ENCODE data around the gene CLASRP. TPM values are rescaled to one million over a fixed set of nuclear protein-coding genes. Genes with fewer than 3 reads are reported as not detected.
A peak's percentile ranks its signal among the peaks of the same experiment; 100 is the strongest.
"Not testable (repeated sequence)": the region's sequence is repeated elsewhere in the genome, so short reads cannot be mapped to it uniquely, and the experiment has no call there.

CLASRP gene
- 100 to 1,000 TPM in 1 of 2 donors, 10 to 100 TPM in 1; 42.6 to 132 TPM for polyA plus RNA-seq

- 1 to 2% methylated on average over 59 to 62 of the region's 62 CpGs for WGBS, 2 donors
- Histone ChIP-seq H3K27me3 (ENCODE audit: control insufficient read depth in 1 of 2, insufficient read depth in 2 of 2, low read length in 2 of 2) (no peaks in the 10 kb centered on the region), H3K4me1 (ENCODE audit: control insufficient read depth in 2 of 2, insufficient read depth in 2 of 2, low read length in 1 of 2) (peaks cover 9 to 13% of the 10 kb centered on the region in 2 donors), H3K27ac (ENCODE audit: low read depth in 2 of 2, low read length in 1 of 2) (peak within 1 kb of the TSS; percentile 98 to 99), H3K4me3 (ENCODE audit: low read depth in 1 of 2, low read length in 2 of 2) (peak within 1 kb of the TSS; percentile 76 to 89), H3K9me3 (ENCODE audit: control insufficient read depth in 2 of 2, insufficient read depth in 1 of 2, low read depth in 1 of 2, low read length in 1 of 2) (no peaks in the 10 kb centered on the region), H3K36me3 (ENCODE audit: control insufficient read depth in 2 of 2, insufficient read depth in 2 of 2, low read length in 1 of 2) (peaks cover 3 to 20% of the 10 kb centered on the region in 2 donors)
Measured at GRCh38 chr19:45038931-45039893, at the start of gene CLASRP. CLASRP (plus strand) TSS chr19:45039045; CDS start chr19:45040213, 1,168 bp downstream.

- Histone ChIP-seq H3K27me3 (ENCODE audit: control insufficient read depth in 1 of 2, insufficient read depth in 2 of 2, low read length in 2 of 2) (no peaks in the 10 kb centered on the region), H3K9me3 (ENCODE audit: control insufficient read depth in 2 of 2, insufficient read depth in 1 of 2, low read depth in 1 of 2, low read length in 1 of 2) (no peaks in the 10 kb centered on the region), H3K4me1 (ENCODE audit: control insufficient read depth in 2 of 2, insufficient read depth in 2 of 2, low read length in 1 of 2) (no peaks in the 10 kb centered on the region), H3K36me3 (ENCODE audit: control insufficient read depth in 2 of 2, insufficient read depth in 2 of 2, low read length in 1 of 2) (peaks cover 24 to 62% of the 10 kb centered on the region in 2 donors), H3K4me3 (ENCODE audit: low read depth in 1 of 2, low read length in 2 of 2) (no peak overlapping the region), H3K27ac (ENCODE audit: low read depth in 2 of 2, low read length in 1 of 2) (no peak overlapping the region)
- WGBS, 2 donors, result 83 to 86% methylated on average over 14 of the region's 14 CpGs
Measured at GRCh38 chr19:44990459-44990858, 48.4 kb upstream of the CLASRP start.

- 81 to 86% methylated on average over 12 of the region's 12 CpGs for WGBS, 2 donors
- H3K27me3 ChIP-seq (ENCODE audit: control insufficient read depth in 1 of 2, insufficient read depth in 2 of 2, low read length in 2 of 2), result no peaks in the 10 kb centered on the region
- no peaks in the 10 kb centered on the region for H3K4me1 ChIP-seq (ENCODE audit: control insufficient read depth in 2 of 2, insufficient read depth in 2 of 2, low read length in 1 of 2)
- H3K36me3 ChIP-seq (ENCODE audit: control insufficient read depth in 2 of 2, insufficient read depth in 2 of 2, low read length in 1 of 2), result peaks cover 24 to 60% of the 10 kb centered on the region in 2 donors
- no peaks in the 10 kb centered on the region for H3K9me3 ChIP-seq (ENCODE audit: control insufficient read depth in 2 of 2, insufficient read depth in 1 of 2, low read depth in 1 of 2, low read length in 1 of 2)
- no peak overlapping the region for H3K4me3 ChIP-seq (ENCODE audit: low read depth in 1 of 2, low read length in 2 of 2)
- no peak overlapping the region for H3K27ac ChIP-seq (ENCODE audit: low read depth in 2 of 2, low read length in 1 of 2)
Measured at GRCh38 chr19:44990966-44991365, 47.9 kb upstream of the CLASRP start.

GRCh38 chr19:44992336-44993163 is 46.3 kb upstream of the CLASRP start:
- H3K27me3 ChIP-seq (ENCODE audit: control insufficient read depth in 1 of 2, insufficient read depth in 2 of 2, low read length in 2 of 2), result no peaks in the 10 kb centered on the region
- WGBS, 2 donors, result 90% methylated on average over 41 to 44 of the region's 44 CpGs
- H3K27ac ChIP-seq (ENCODE audit: low read depth in 2 of 2, low read length in 1 of 2), result no peak overlapping the region
- peaks cover 19 to 49% of the 10 kb centered on the region in 2 donors for H3K36me3 ChIP-seq (ENCODE audit: control insufficient read depth in 2 of 2, insufficient read depth in 2 of 2, low read length in 1 of 2)
- no peaks in the 10 kb centered on the region for H3K4me1 ChIP-seq (ENCODE audit: control insufficient read depth in 2 of 2, insufficient read depth in 2 of 2, low read length in 1 of 2)
- no peak overlapping the region for H3K4me3 ChIP-seq (ENCODE audit: low read depth in 1 of 2, low read length in 2 of 2)
- no peaks in the 10 kb centered on the region for H3K9me3 ChIP-seq (ENCODE audit: control insufficient read depth in 2 of 2, insufficient read depth in 1 of 2, low read depth in 1 of 2, low read length in 1 of 2)

GRCh38 chr19:44993526-44993925 is 45.3 kb upstream of the CLASRP start:
- H3K9me3 ChIP-seq (ENCODE audit: control insufficient read depth in 2 of 2, insufficient read depth in 1 of 2, low read depth in 1 of 2, low read length in 1 of 2), result no peaks in the 10 kb centered on the region
- no peak overlapping the region for H3K27ac ChIP-seq (ENCODE audit: low read depth in 2 of 2, low read length in 1 of 2)
- no peaks in the 10 kb centered on the region for H3K27me3 ChIP-seq (ENCODE audit: control insufficient read depth in 1 of 2, insufficient read depth in 2 of 2, low read length in 2 of 2)
- peaks cover 9 to 40% of the 10 kb centered on the region in 2 donors for H3K36me3 ChIP-seq (ENCODE audit: control insufficient read depth in 2 of 2, insufficient read depth in 2 of 2, low read length in 1 of 2)
- H3K4me1 ChIP-seq (ENCODE audit: control insufficient read depth in 2 of 2, insufficient read depth in 2 of 2, low read length in 1 of 2), result no peaks in the 10 kb centered on the region
- H3K4me3 ChIP-seq (ENCODE audit: low read depth in 1 of 2, low read length in 2 of 2), result no peak overlapping the region
- 84 to 86% methylated on average over 6 of the region's 6 CpGs for WGBS, 2 donors

GRCh38 chr19:44993926-44994537 is 44.8 kb upstream of the CLASRP start:
- 84 to 86% methylated on average over 12 of the region's 12 CpGs for WGBS, 2 donors
- no peaks in the 10 kb centered on the region for H3K27me3 ChIP-seq (ENCODE audit: control insufficient read depth in 1 of 2, insufficient read depth in 2 of 2, low read length in 2 of 2)
- H3K4me3 ChIP-seq (ENCODE audit: low read depth in 1 of 2, low read length in 2 of 2), result no peak overlapping the region
- no peaks in the 10 kb centered on the region for H3K9me3 ChIP-seq (ENCODE audit: control insufficient read depth in 2 of 2, insufficient read depth in 1 of 2, low read depth in 1 of 2, low read length in 1 of 2)
- peaks cover 9 to 37% of the 10 kb centered on the region in 2 donors for H3K36me3 ChIP-seq (ENCODE audit: control insufficient read depth in 2 of 2, insufficient read depth in 2 of 2, low read length in 1 of 2)
- H3K4me1 ChIP-seq (ENCODE audit: control insufficient read depth in 2 of 2, insufficient read depth in 2 of 2, low read length in 1 of 2), result no peaks in the 10 kb centered on the region
- H3K27ac ChIP-seq (ENCODE audit: low read depth in 2 of 2, low read length in 1 of 2), result no peak overlapping the region

- Histone ChIP-seq H3K9me3 (ENCODE audit: control insufficient read depth in 2 of 2, insufficient read depth in 1 of 2, low read depth in 1 of 2, low read length in 1 of 2) (no peaks in the 10 kb centered on the region), H3K4me1 (ENCODE audit: control insufficient read depth in 2 of 2, insufficient read depth in 2 of 2, low read length in 1 of 2) (no peaks in the 10 kb centered on the region), H3K4me3 (ENCODE audit: low read depth in 1 of 2, low read length in 2 of 2) (no peak overlapping the region), H3K27me3 (ENCODE audit: control insufficient read depth in 1 of 2, insufficient read depth in 2 of 2, low read length in 2 of 2) (no peaks in the 10 kb centered on the region), H3K36me3 (ENCODE audit: control insufficient read depth in 2 of 2, insufficient read depth in 2 of 2, low read length in 1 of 2) (peaks cover 0 to 8% of the 10 kb centered on the region in 2 donors), H3K27ac (ENCODE audit: low read depth in 2 of 2, low read length in 1 of 2) (no peak overlapping the region)
- 91% methylated on average over 4 of the region's 4 CpGs for WGBS, 2 donors
Measured at GRCh38 chr19:44998025-44998424, 40.8 kb upstream of the CLASRP start.

- H3K4me3 ChIP-seq (ENCODE audit: low read depth in 1 of 2, low read length in 2 of 2); H3K27ac ChIP-seq (ENCODE audit: low read depth in 2 of 2, low read length in 1 of 2); H3K36me3 ChIP-seq (ENCODE audit: control insufficient read depth in 2 of 2, insufficient read depth in 2 of 2, low read length in 1 of 2); H3K27me3 ChIP-seq (ENCODE audit: control insufficient read depth in 1 of 2, insufficient read depth in 2 of 2, low read length in 2 of 2); H3K4me1 ChIP-seq (ENCODE audit: control insufficient read depth in 2 of 2, insufficient read depth in 2 of 2, low read length in 1 of 2); H3K9me3 ChIP-seq (ENCODE audit: control insufficient read depth in 2 of 2, insufficient read depth in 1 of 2, low read depth in 1 of 2, low read length in 1 of 2): not testable (repeated sequence)
- 77 to 79% methylated on average over 12 of the region's 12 CpGs for WGBS, 2 donors
Measured at GRCh38 chr19:44999131-44999925, 39.5 kb upstream of the CLASRP start.

All from esophagus (tissue), 2 donors.